SK-N-SH (cell line): ENCODE measurements around the gene OR52E8.

Experiments used
- CTCF ChIP-seq: fragments of 200-600 bp; sonication (generic); IDR thresholded peaks from 2 replicates; pipeline ENCODE4 v1.6.1; 2017; ENCODE audit warnings: antibody characterized with exemption, mild to moderate bottlenecking, moderate library complexity
- EP300 ChIP-seq, 2 experiments: IDR thresholded peaks; 2 replicates each; pipeline versions ENCODE4 v1.4.0 to v1.6.1; 2012; ENCODE audit warnings: borderline replicate concordance in 1 of 2, low read depth in 1 of 2, low read length in 1 of 2
- RFX5 ChIP-seq: IDR thresholded peaks from 2 replicates; pipeline ENCODE4 v1.6.1; 2012; ENCODE audit warnings: mild to moderate bottlenecking, improper control_type of control experiment, low read length
- RXRA ChIP-seq: IDR thresholded peaks from 2 replicates; pipeline ENCODE4 v1.4.0; 2012; ENCODE audit warnings: low read depth, mild to moderate bottlenecking, borderline replicate concordance
- YY1 ChIP-seq: IDR thresholded peaks from 2 replicates; pipeline ENCODE4 v1.4.0; 2012; ENCODE audit warnings: low read depth, mild to moderate bottlenecking
- TF ChIP-seq, protein P1 (sequence below): IDR thresholded peaks from 2 replicates; pipeline ENCODE4 v1.4.0; 2012; ENCODE audit warnings: low read depth, borderline replicate concordance
- TF ChIP-seq, protein P2 (sequence below): IDR thresholded peaks from 2 replicates; pipeline ENCODE4 v1.4.0; 2012; ENCODE audit warnings: low read depth, borderline replicate concordance

DNA sequence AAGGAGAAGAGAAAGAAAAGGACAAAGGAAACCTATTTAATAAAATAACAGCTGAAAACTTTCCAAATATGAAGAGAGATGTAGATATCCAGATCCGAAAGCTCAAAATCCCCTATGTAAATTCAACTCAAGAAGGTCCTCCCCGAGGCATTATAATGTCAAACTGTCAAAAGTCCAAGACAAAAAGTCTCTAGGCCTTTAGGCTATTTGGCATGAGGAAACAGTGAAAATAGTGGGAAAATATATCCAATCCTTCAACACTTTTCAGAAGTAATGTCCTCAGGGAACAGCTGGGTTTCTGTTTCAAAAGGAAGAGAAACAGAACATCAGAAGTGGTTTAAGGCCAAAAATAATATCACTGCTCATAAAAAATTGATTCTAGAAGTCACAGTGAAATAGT is 21.1 kb upstream of the OR52E8 start:
- no peak for TF ChIP-seq CTCF
- no peak for TF ChIP-seq EP300 (IDR thresholded peaks at IDR 0.05; ENCODE audit: borderline replicate concordance in 1 of 2, low read depth in 1 of 2, low read length in 1 of 2)
- TF ChIP-seq YY1, result no peak
- TF ChIP-seq, protein P1, sequence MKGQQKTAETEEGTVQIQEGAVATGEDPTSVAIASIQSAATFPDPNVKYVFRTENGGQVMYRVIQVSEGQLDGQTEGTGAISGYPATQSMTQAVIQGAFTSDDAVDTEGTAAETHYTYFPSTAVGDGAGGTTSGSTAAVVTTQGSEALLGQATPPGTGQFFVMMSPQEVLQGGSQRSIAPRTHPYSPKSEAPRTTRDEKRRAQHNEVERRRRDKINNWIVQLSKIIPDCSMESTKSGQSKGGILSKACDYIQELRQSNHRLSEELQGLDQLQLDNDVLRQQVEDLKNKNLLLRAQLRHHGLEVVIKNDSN, result no peak
- no peak for TF ChIP-seq RFX5
- no peak for TF ChIP-seq RXRA
- TF ChIP-seq, protein P2, sequence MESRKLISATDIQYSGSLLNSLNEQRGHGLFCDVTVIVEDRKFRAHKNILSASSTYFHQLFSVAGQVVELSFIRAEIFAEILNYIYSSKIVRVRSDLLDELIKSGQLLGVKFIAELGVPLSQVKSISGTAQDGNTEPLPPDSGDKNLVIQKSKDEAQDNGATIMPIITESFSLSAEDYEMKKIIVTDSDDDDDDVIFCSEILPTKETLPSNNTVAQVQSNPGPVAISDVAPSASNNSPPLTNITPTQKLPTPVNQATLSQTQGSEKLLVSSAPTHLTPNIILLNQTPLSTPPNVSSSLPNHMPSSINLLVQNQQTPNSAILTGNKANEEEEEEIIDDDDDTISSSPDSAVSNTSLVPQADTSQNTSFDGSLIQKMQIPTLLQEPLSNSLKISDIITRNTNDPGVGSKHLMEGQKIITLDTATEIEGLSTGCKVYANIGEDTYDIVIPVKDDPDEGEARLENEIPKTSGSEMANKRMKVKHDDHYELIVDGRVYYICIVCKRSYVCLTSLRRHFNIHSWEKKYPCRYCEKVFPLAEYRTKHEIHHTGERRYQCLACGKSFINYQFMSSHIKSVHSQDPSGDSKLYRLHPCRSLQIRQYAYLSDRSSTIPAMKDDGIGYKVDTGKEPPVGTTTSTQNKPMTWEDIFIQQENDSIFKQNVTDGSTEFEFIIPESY, result no peak
